ENCODE measurements around the gene DCST2.

The DCST2 gene

GRCh38 chr1:155011437-155012025 lies 22.1 kb downstream of the DCST2 start:
- H3K9me3 ChIP-seq: no peaks in the 10 kb centered on the region
- DNase-seq: no peak
- H3K4me1 ChIP-seq: peaks cover 0 to 71% (median 41%) of the 10 kb centered on the region in 4 donors
- H3K27me3 ChIP-seq: no peaks in the 10 kb centered on the region
- peak overlapping the region; percentile 59 to 65 for H3K27ac ChIP-seq
- H3K36me3 ChIP-seq: peaks cover 0 to 41% (median 20%) of the 10 kb centered on the region in 3 donors
- no peak overlapping the region for H3K4me3 ChIP-seq
- intact Hi-C loops (cut with DNase I; ENCODE audit: low total_unique reads): no loop called here
- TF ChIP-seq, protein P1, sequence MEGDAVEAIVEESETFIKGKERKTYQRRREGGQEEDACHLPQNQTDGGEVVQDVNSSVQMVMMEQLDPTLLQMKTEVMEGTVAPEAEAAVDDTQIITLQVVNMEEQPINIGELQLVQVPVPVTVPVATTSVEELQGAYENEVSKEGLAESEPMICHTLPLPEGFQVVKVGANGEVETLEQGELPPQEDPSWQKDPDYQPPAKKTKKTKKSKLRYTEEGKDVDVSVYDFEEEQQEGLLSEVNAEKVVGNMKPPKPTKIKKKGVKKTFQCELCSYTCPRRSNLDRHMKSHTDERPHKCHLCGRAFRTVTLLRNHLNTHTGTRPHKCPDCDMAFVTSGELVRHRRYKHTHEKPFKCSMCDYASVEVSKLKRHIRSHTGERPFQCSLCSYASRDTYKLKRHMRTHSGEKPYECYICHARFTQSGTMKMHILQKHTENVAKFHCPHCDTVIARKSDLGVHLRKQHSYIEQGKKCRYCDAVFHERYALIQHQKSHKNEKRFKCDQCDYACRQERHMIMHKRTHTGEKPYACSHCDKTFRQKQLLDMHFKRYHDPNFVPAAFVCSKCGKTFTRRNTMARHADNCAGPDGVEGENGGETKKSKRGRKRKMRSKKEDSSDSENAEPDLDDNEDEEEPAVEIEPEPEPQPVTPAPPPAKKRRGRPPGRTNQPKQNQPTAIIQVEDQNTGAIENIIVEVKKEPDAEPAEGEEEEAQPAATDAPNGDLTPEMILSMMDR (IDR thresholded peaks at IDR 0.05): no peak

DNA sequence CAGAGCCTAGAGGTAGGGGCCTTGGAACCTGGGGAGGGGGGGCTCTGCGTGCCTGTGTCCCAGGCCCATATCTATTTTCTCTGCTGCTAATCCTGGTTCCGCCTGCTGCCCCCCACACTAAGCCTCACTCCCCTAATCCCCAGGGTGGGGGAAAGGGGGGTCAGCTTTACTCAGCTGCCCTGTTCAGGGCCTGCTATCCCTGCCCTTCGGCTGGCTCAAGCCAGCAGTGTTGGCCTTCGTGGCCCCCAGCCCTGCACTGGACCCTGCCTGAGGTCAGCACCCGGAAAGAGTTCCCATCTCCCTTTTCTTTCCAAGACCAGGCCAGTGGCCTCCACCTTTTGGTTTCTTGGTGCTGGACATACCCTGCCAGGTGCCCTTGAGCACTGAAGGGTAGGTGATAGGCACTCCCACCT lies 22.6 kb downstream of the DCST2 start:
- Histone ChIP-seq H3K4me3 (no peak overlapping the region), H3K27me3 (no peaks in the 10 kb centered on the region), H3K27ac (peak overlapping the region; percentile 59 to 65), H3K4me1 (peaks cover 0 to 76% (median 46%) of the 10 kb centered on the region in 4 donors), H3K36me3 (peaks cover 0 to 36% (median 15%) of the 10 kb centered on the region in 3 donors), H3K9me3 (no peaks in the 10 kb centered on the region)
- peak in 1 of 2 donors; percentile 58 for DNase-seq
- intact Hi-C loops (cut with DNase I; ENCODE audit: low total_unique reads): no loop called here
- TF ChIP-seq, protein P1 (IDR thresholded peaks at IDR 0.05): no peak

GRCh38 chr1:155010211-155010918 lies 23.2 kb downstream of the DCST2 start:
- TF ChIP-seq, protein P1 (IDR thresholded peaks at IDR 0.05): no peak
- Histone ChIP-seq H3K9me3 (no peaks in the 10 kb centered on the region), H3K4me1 (peaks cover 0 to 83% (median 52%) of the 10 kb centered on the region in 4 donors), H3K36me3 (peaks cover 0 to 30% (median 11%) of the 10 kb centered on the region in 3 donors), H3K27me3 (no peaks in the 10 kb centered on the region), H3K27ac (peak overlapping the region; percentile 59 to 65), H3K4me3 (no peak overlapping the region)
- DNase-seq: no peak
- intact Hi-C loops (cut with DNase I; ENCODE audit: low total_unique reads): no loop called here

DNA sequence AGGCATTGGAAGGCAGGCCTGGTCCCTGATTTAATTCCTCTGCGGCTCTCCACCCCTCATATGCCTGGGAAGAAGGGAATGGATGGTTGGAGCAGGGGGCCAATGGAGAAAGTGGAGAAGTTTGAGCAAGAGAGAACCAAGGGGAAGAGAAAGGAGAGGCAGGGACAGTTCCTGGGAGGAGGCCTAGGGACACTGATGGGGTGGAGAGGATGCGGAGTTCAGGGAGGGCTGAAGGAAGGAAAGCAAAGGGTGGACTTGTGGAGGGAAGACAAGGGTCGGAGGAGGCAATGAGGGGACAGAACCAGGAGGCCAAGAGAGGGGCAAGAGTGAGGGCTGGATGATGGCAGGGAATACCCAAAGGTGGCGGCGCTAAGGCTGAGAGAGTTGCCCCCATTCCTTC lies 23.8 kb downstream of the DCST2 start:
- peaks cover 0 to 23% (median 5%) of the 10 kb centered on the region in 3 donors for H3K36me3 ChIP-seq
- TF ChIP-seq, protein P1 (IDR thresholded peaks at IDR 0.05): no peak
- H3K27ac ChIP-seq: peak overlapping the region in 1 of 2 donors; percentile 65
- no peaks in the 10 kb centered on the region for H3K27me3 ChIP-seq
- no peaks in the 10 kb centered on the region for H3K9me3 ChIP-seq
- H3K4me3 ChIP-seq: no peak overlapping the region
- intact Hi-C loops (cut with DNase I; ENCODE audit: low total_unique reads): no loop called here
- no peak for DNase-seq
- H3K4me1 ChIP-seq: peaks cover 0 to 89% (median 58%) of the 10 kb centered on the region in 4 donors

GRCh38 chr1:155009221-155009711 lies 24.3 kb downstream of the DCST2 start:
- DNase-seq: no peak
- TF ChIP-seq, protein P1 (IDR thresholded peaks at IDR 0.05): no peak
- no peaks in the 10 kb centered on the region for H3K27me3 ChIP-seq
- peaks cover 0 to 19% (median under 1%) of the 10 kb centered on the region in 3 donors for H3K36me3 ChIP-seq
- H3K4me1 ChIP-seq: peaks cover 0 to 94% (median 63%) of the 10 kb centered on the region in 4 donors
- peak overlapping the region in 1 of 2 donors; percentile 96 for H3K27ac ChIP-seq
- H3K9me3 ChIP-seq: no peaks in the 10 kb centered on the region
- intact Hi-C loops (cut with DNase I; ENCODE audit: low total_unique reads): no loop called here
- no peak overlapping the region for H3K4me3 ChIP-seq

All from tibial artery (tissue), 4 donors.